Large intestine (tissue), 3 donors: ENCODE measurements around the gene FCGR3B. TPM values are rescaled to one million over a fixed set of nuclear protein-coding genes. Genes with fewer than 3 reads are reported as not detected.
A peak's percentile ranks its signal among the peaks of the same experiment; 100 is the strongest.
"Not testable (repeated sequence)": the region's sequence is repeated elsewhere in the genome, so short reads cannot be mapped to it uniquely, and the experiment has no call there.

Experiments used
- DNase-seq, 2 donors: peaks; one replicate each; pipeline versions ENCODE4 v3.0.0 to v3.0.0-alpha.2; 2013
- H3K27ac ChIP-seq: one replicate; pipeline ENCODE4 v1.5.1; 2013; ENCODE audit warnings: low read length
- H3K27me3 ChIP-seq: 2 replicates; pipeline ENCODE4 v1.6.1; 2013; ENCODE audit warnings: low read length; ENCODE audit not compliant: control insufficient read depth, insufficient read depth
- H3K36me3 ChIP-seq: 2 replicates; pipeline ENCODE4 v1.6.1; 2013; ENCODE audit warnings: low read length; ENCODE audit not compliant: control insufficient read depth, insufficient read depth
- H3K4me1 ChIP-seq: one replicate; pipeline ENCODE4 v1.6.1; 2013; ENCODE audit warnings: low read length; ENCODE audit not compliant: control insufficient read depth, insufficient read depth
- H3K4me3 ChIP-seq: one replicate; pipeline ENCODE4 v1.5.1; 2013; ENCODE audit warnings: low read length
- H3K9me3 ChIP-seq: one replicate; pipeline ENCODE4 v1.6.1; 2013; ENCODE audit warnings: mild to moderate bottlenecking, low read depth, low read length, moderate library complexity; ENCODE audit not compliant: control insufficient read depth
- WGBS: methylation state at CpG from one replicate; pipeline ENCODE4 v1.1.5; 2013; ENCODE audit warnings: low lambda C conversion rate; ENCODE audit not compliant: insufficient coverage; 5-methylcytosine and 5-hydroxymethylcytosine counted together
- polyA plus RNA-seq: library from polyadenylated mRNA; unstranded; fragments of 120-200 nt; gene quantifications from one replicate; pipeline ENCODE4 v1.2.1, GENCODE V29; 2013

Gene FCGR3B
- polyA plus RNA-seq, 1 donor: 0.04 TPM

- H3K36me3 ChIP-seq, H3K27me3 ChIP-seq, H3K4me3 ChIP-seq, DNase-seq, H3K27ac ChIP-seq, H3K9me3 ChIP-seq, H3K4me1 ChIP-seq: not testable (repeated sequence)
- WGBS: no CpG with 5 or more reads among the region's 4 CpGs
Measured at GRCh38 chr1:161662684-161663339, 31.8 kb upstream of the FCGR3B start, which contains the start of gene FCGR2B. FCGR2B (plus strand) TSS chr1:161663143; CDS start chr1:161663242, 99 bp downstream.

- H3K4me1 ChIP-seq, H3K4me3 ChIP-seq, H3K27me3 ChIP-seq, H3K27ac ChIP-seq, H3K9me3 ChIP-seq, DNase-seq, H3K36me3 ChIP-seq: not testable (repeated sequence)
- no CpG with 5 or more reads among the region's 9 CpGs for WGBS
Measured at GRCh38 chr1:161661660-161662311, 30.8 kb upstream of the FCGR3B start.

GRCh38 chr1:161658524-161658923, 27.5 kb upstream of the FCGR3B start:
- not testable (repeated sequence) for H3K27ac ChIP-seq, H3K9me3 ChIP-seq, H3K4me3 ChIP-seq, H3K4me1 ChIP-seq, DNase-seq, H3K36me3 ChIP-seq, H3K27me3 ChIP-seq

- not testable (repeated sequence) for H3K27ac ChIP-seq, H3K4me1 ChIP-seq, H3K27me3 ChIP-seq, H3K4me3 ChIP-seq, H3K9me3 ChIP-seq, DNase-seq, H3K36me3 ChIP-seq
- no CpG with 5 or more reads among the region's 6 CpGs for WGBS
Measured at GRCh38 chr1:161653971-161654370, 23.0 kb upstream of the FCGR3B start.

- not testable (repeated sequence) for H3K27ac ChIP-seq, H3K9me3 ChIP-seq, H3K4me3 ChIP-seq, H3K4me1 ChIP-seq, H3K36me3 ChIP-seq, DNase-seq, H3K27me3 ChIP-seq
- WGBS: no CpG with 5 or more reads among the region's 7 CpGs
Measured at GRCh38 chr1:161653541-161653940, 22.6 kb upstream of the FCGR3B start.

- not testable (repeated sequence) for H3K27me3 ChIP-seq, H3K4me1 ChIP-seq, H3K9me3 ChIP-seq, H3K4me3 ChIP-seq, H3K36me3 ChIP-seq, H3K27ac ChIP-seq
- DNase-seq: peak in 1 of 2 donors; percentile 27
- 0% methylated on average over 1 of the region's 13 CpGs for WGBS
Measured at GRCh38 chr1:161647507-161648360, 16.8 kb upstream of the FCGR3B start.

GRCh38 chr1:161644855-161645254, 13.9 kb upstream of the FCGR3B start:
- not testable (repeated sequence) for H3K36me3 ChIP-seq, H3K4me3 ChIP-seq, H3K27me3 ChIP-seq, H3K4me1 ChIP-seq, H3K27ac ChIP-seq, DNase-seq, H3K9me3 ChIP-seq
- WGBS: 80% methylated on average over 1 of the region's 1 CpG

GRCh38 chr1:161643481-161644208, 12.7 kb upstream of the FCGR3B start:
- not testable (repeated sequence) for H3K27ac ChIP-seq, DNase-seq, H3K27me3 ChIP-seq, H3K9me3 ChIP-seq, H3K4me3 ChIP-seq, H3K36me3 ChIP-seq, H3K4me1 ChIP-seq
- no CpG with 5 or more reads among the region's 5 CpGs for WGBS

- H3K9me3 ChIP-seq, H3K27ac ChIP-seq, H3K4me1 ChIP-seq, H3K36me3 ChIP-seq, H3K27me3 ChIP-seq, H3K4me3 ChIP-seq: not testable (repeated sequence)
- no CpG with 5 or more reads among the region's 1 CpG for WGBS
- peak in 1 of 2 donors; percentile 5 for DNase-seq
Measured at GRCh38 chr1:161642697-161643096, 11.7 kb upstream of the FCGR3B start.

GRCh38 chr1:161639203-161639602, 8.2 kb upstream of the FCGR3B start:
- not testable (repeated sequence) for H3K27ac ChIP-seq, H3K36me3 ChIP-seq, H3K9me3 ChIP-seq, H3K27me3 ChIP-seq, H3K4me1 ChIP-seq, DNase-seq, H3K4me3 ChIP-seq
- no CpG with 5 or more reads among the region's 2 CpGs for WGBS
